A673 (cell line): Measurements from ENCODE around the gene MGAT5B.

ENCODE experiments used
- EZH2 ChIP-seq: fragments of 200-600 bp; sonication (generic); IDR thresholded peaks from 2 replicates; pipeline ENCODE4 v1.6.1; 2017; ENCODE audit warnings: borderline replicate concordance, low read depth, mild to moderate bottlenecking, mixed read lengths, antibody characterized with exemption, low read length; ENCODE audit not compliant: poor library complexity, severe bottlenecking
- TF ChIP-seq, protein P1 (sequence below): fragments of 300-800, 200-600 bp; sonication (generic); conservative IDR thresholded peaks from 2 replicates; pipeline ENCODE4 v1.5.1; 2017; ENCODE audit warnings: low read depth, mild to moderate bottlenecking, antibody characterized with exemption, low read length, moderate library complexity, mixed read lengths

DNA sequence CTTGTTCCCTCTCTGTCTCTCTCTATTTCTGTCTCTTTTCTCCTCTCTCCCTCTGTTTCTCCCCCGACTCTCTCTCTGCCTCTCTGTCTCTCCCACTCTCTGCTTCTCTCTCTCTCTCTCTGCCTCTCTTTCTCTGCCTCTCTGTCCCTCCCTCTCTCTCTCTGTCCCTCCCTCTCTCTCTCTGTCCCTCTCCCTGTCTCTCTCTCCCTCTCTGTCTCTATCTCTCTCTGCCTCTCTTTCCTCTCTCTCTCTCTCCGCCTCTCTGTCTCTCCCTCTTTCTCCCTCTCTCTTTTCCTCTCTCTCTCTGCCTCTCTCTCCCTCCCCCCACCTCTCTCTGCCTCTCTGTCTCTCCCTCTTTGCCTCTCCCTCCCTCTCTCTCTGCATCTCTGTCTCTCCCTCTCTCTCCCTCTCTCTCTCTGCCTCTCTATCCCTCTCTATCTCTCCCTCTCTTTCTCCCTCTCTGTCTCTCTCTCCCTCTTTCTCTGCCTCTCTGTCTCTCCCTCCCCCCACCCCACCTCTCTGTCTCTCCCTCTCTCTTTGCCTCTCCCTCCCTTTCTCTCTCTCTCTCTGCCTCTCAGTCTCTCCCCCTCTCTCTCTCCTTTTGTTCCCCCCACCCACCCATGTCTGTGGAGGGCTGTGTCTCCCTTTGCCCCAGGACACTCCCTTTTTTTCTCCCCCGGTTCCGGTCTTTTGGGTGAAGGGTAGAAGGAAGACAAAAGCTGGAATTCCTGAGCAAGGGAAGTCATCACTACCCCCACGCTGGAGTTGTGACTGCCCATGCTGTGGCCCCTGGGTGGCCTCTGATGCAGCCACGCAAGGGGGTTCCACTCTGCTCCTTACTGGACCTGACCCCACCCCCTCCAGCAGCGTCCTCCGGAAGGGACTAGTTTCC is 27.1 kb upstream of the MGAT5B start:
- TF ChIP-seq, protein P1, sequence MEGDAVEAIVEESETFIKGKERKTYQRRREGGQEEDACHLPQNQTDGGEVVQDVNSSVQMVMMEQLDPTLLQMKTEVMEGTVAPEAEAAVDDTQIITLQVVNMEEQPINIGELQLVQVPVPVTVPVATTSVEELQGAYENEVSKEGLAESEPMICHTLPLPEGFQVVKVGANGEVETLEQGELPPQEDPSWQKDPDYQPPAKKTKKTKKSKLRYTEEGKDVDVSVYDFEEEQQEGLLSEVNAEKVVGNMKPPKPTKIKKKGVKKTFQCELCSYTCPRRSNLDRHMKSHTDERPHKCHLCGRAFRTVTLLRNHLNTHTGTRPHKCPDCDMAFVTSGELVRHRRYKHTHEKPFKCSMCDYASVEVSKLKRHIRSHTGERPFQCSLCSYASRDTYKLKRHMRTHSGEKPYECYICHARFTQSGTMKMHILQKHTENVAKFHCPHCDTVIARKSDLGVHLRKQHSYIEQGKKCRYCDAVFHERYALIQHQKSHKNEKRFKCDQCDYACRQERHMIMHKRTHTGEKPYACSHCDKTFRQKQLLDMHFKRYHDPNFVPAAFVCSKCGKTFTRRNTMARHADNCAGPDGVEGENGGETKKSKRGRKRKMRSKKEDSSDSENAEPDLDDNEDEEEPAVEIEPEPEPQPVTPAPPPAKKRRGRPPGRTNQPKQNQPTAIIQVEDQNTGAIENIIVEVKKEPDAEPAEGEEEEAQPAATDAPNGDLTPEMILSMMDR, result no peak
- no peak for TF ChIP-seq EZH2
